BLaER1 treated with 17β-estradiol and CSF1 and Interleukin-3, amounts not matched to agents 10 nM and 100 nM (cell line): ENCODE measurements around the gene CLDN7.

Experiments
- H3K27ac ChIP-seq, 11 experiments: shearing (Covaris generic); formaldehyde crosslinking; 2 replicates each; pipeline ENCODE4 v1.8.1; 2022
- H3K27me3 ChIP-seq, 11 experiments: shearing (Covaris generic); formaldehyde crosslinking; 2 replicates each; pipeline ENCODE4 v1.8.1; 2022
- H3K36me3 ChIP-seq, 11 experiments: shearing (Covaris generic); formaldehyde crosslinking; 2 replicates each; pipeline ENCODE4 v1.8.1; 2022
- H3K4me1 ChIP-seq, 10 experiments: shearing (Covaris generic); formaldehyde crosslinking; 2 replicates each; pipeline ENCODE4 v1.8.1; 2022
- H3K4me2 ChIP-seq, 11 experiments: shearing (Covaris generic); formaldehyde crosslinking; 2 replicates each; pipeline ENCODE4 v1.8.1; 2022
- H3K4me3 ChIP-seq, 10 experiments: shearing (Covaris generic); formaldehyde crosslinking; 2 replicates each; pipeline ENCODE4 v1.8.1; 2022
- H3K9ac ChIP-seq, 11 experiments: shearing (Covaris generic); formaldehyde crosslinking; 2 replicates each; pipeline ENCODE4 v1.8.1; 2022
- H3K9me3 ChIP-seq, 11 experiments: shearing (Covaris generic); formaldehyde crosslinking; replicated peaks in 1 of 11; 2 replicates each; pipeline ENCODE4 v1.8.1; 2022
- H4K20me1 ChIP-seq, 11 experiments: shearing (Covaris generic); formaldehyde crosslinking; 2 replicates each; pipeline ENCODE4 v1.8.1; 2022
- Cebpa-rat ChIP-seq, 11 experiments: shearing (Covaris generic); IDR thresholded peaks; 2 replicates each; pipeline ENCODE4 v1.8.1; 2022

The CLDN7 gene

GRCh38 chr17:7239091-7240027 is 22.9 kb downstream of the CLDN7 start, which contains the start of gene PHF23:
TSS of gene PHF23 (minus strand) at chr17:7239457. CDS start at chr17:7239279, 178 bp downstream.
- H3K4me1 ChIP-seq = peaks cover 44 to 58% (median 55%) of the 10 kb centered on the region in 10 experiments
- H3K9ac ChIP-seq = peak within 1 kb of the TSS; percentile 96 to 100 (median 97)
- TF ChIP-seq Cebpa-rat (IDR thresholded peaks at IDR 0.05) = no peak
- peak within 1 kb of the TSS; percentile 88 to 99 (median 96) for H3K4me3 ChIP-seq
- H3K9me3 ChIP-seq = no peaks in the 10 kb centered on the region
- H3K4me2 ChIP-seq = peak within 1 kb of the TSS; percentile 87 to 100 (median 97)
- peaks cover 16 to 35% (median 28%) of the 10 kb centered on the region in 11 experiments; a peak in 20 of 22 replicates for H4K20me1 ChIP-seq
- no peaks in the 10 kb centered on the region for H3K27me3 ChIP-seq
- peak within 1 kb of the TSS; percentile 86 to 100 (median 96) for H3K27ac ChIP-seq
- peaks cover 34 to 55% (median 50%) of the 10 kb centered on the region in 11 experiments for H3K36me3 ChIP-seq

DNA sequence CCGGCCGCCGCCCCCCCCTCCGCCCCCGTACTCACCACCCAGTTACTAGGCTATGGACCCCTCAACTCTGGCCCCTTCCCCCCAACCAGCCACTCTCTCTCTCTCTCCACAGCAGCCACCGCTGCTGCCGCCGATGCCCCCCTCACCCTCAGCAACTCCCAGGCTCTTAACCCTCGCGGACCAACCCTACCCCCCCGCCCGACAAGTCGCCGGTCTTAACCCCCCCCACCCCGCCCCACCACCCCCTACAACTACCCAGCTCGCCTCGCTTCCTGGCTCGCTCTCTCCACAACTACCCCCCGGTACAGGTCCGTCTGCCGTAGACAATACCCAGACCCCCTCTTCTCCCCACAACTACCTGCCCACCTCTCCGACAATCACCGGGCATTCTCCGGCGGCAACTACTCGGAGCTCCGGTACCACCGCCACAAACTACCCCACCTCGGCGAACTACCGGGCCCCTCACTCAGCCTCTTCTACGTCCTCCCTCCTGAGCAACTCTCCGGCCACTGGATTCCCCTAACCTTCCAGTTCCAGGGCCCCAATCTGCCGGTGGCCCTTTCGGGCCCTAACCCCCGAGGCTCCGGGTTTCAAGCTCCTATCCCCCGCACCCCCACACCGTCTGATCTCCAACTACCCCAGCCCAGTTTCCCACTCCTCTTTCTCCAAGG is 23.7 kb downstream of the CLDN7 start:
- Histone ChIP-seq H3K4me3 (peak overlapping the region; percentile 88 to 97 (median 96)), H3K27me3 (no peaks in the 10 kb centered on the region), H3K27ac (peak overlapping the region; percentile 86 to 97 (median 93)), H3K36me3 (peaks cover 27 to 47% (median 42%) of the 10 kb centered on the region in 11 experiments), H4K20me1 (peaks cover 16 to 35% (median 28%) of the 10 kb centered on the region in 11 experiments; a peak in 20 of 22 replicates), H3K9ac (peak overlapping the region; percentile 95 to 98 (median 97)), H3K9me3 (no peaks in the 10 kb centered on the region), H3K4me1 (peaks cover 36 to 57% (median 55%) of the 10 kb centered on the region in 10 experiments), H3K4me2 (peak overlapping the region in 10 of 11 experiments; percentile 20 to 55 (median 48); a peak in 18 of 22 replicates)
- TF ChIP-seq Cebpa-rat (IDR thresholded peaks at IDR 0.05) = no peak

DNA sequence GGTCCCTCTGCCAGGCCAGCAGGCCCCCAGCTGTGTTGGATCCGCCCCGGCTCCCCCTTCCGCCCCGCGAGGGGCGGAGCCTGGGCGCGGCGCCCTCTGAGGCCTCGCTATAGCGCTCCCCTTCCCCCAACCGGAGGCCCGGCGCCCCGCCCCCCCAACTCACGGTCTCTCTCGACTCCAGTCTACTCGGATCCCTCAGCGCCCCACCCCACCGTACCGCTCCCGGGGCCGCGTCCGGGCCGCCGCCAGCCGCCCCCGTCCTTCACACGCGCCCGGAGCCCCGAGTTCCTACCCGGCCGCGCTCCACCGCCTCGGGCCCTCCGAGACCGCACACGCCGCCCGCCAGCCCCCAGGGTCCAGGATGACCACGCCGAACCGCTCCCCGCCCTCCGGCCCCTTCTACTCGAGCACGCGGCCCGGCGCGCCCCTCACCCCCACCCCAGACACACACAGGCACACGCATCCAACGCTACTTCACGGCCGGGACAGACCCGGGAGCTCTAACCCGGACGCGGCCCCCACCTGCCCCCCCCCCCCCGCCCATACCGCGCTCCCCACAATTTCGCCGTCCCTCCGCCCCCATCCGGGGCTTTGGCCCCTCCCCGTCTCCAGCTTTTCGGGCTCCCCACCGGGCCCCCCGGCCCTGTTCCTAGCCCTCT is 24.4 kb downstream of the CLDN7 start:
- H3K27me3 ChIP-seq = no peaks in the 10 kb centered on the region
- no peak for TF ChIP-seq Cebpa-rat (IDR thresholded peaks at IDR 0.05)
- H3K9ac ChIP-seq = peak overlapping the region; percentile 95 to 98 (median 97)
- H3K4me3 ChIP-seq = peak overlapping the region; percentile 88 to 97 (median 96)
- peak overlapping the region; percentile 75 to 97 (median 93); a peak in 21 of 22 replicates for H3K27ac ChIP-seq
- peaks cover 18 to 38% (median 28%) of the 10 kb centered on the region in 11 experiments; a peak in 20 of 22 replicates for H4K20me1 ChIP-seq
- H3K36me3 ChIP-seq = peaks cover 27 to 45% (median 38%) of the 10 kb centered on the region in 11 experiments
- peaks cover 36 to 58% (median 56%) of the 10 kb centered on the region in 10 experiments for H3K4me1 ChIP-seq
- peak overlapping the region; percentile 71 to 99 (median 93) for H3K4me2 ChIP-seq
- H3K9me3 ChIP-seq = no peaks in the 10 kb centered on the region

GRCh38 chr17:7237266-7237760 is 25.0 kb downstream of the CLDN7 start:
- peaks cover 18 to 44% (median 30%) of the 10 kb centered on the region in 11 experiments; a peak in 20 of 22 replicates for H4K20me1 ChIP-seq
- no peaks in the 10 kb centered on the region for H3K27me3 ChIP-seq
- peaks cover 42 to 64% (median 62%) of the 10 kb centered on the region in 10 experiments for H3K4me1 ChIP-seq
- peaks cover 27 to 45% (median 38%) of the 10 kb centered on the region in 11 experiments for H3K36me3 ChIP-seq
- peak overlapping the region; percentile 95 to 98 (median 97) for H3K9ac ChIP-seq
- H3K9me3 ChIP-seq = no peaks in the 10 kb centered on the region
- H3K4me3 ChIP-seq = peak overlapping the region; percentile 88 to 97 (median 96)
- peak overlapping the region; percentile 75 to 97 (median 93); a peak in 21 of 22 replicates for H3K27ac ChIP-seq
- H3K4me2 ChIP-seq = peak overlapping the region; percentile 71 to 99 (median 93)
- no peak for TF ChIP-seq Cebpa-rat (IDR thresholded peaks at IDR 0.05)

GRCh38 chr17:7236808-7237207 is 25.5 kb downstream of the CLDN7 start:
- Histone ChIP-seq H3K27ac (peak overlapping the region in 8 of 11 experiments; percentile 21 to 97 (median 93); a peak in 11 of 22 replicates), H3K4me3 (peak overlapping the region; percentile 88 to 97 (median 96); a peak in 18 of 20 replicates), H3K4me2 (peak overlapping the region; percentile 71 to 99 (median 93)), H3K9ac (peak overlapping the region; percentile 95 to 98 (median 97); a peak in 20 of 22 replicates), H3K4me1 (peaks cover 47 to 69% (median 67%) of the 10 kb centered on the region in 10 experiments), H3K9me3 (no peaks in the 10 kb centered on the region), H3K36me3 (peaks cover 27 to 45% (median 38%) of the 10 kb centered on the region in 11 experiments), H4K20me1 (peaks cover 18 to 49% (median 34%) of the 10 kb centered on the region in 11 experiments; a peak in 20 of 22 replicates), H3K27me3 (no peaks in the 10 kb centered on the region)
- TF ChIP-seq Cebpa-rat (IDR thresholded peaks at IDR 0.05) = no peak

- Histone ChIP-seq H3K27ac (peak overlapping the region in 7 of 11 experiments; percentile 0 to 93 (median 84); a peak in 10 of 22 replicates), H3K27me3 (no peaks in the 10 kb centered on the region), H3K4me2 (peak overlapping the region; percentile 91 to 99 (median 94); a peak in 21 of 22 replicates), H3K9me3 (no peaks in the 10 kb centered on the region), H3K4me1 (peaks cover 55 to 66% (median 65%) of the 10 kb centered on the region in 10 experiments), H3K4me3 (peak overlapping the region in 7 of 10 experiments; percentile 15 to 97 (median 88); a peak in 10 of 20 replicates), H3K36me3 (peaks cover 27 to 46% (median 37%) of the 10 kb centered on the region in 11 experiments), H4K20me1 (peaks cover 23 to 57% (median 36%) of the 10 kb centered on the region in 11 experiments; a peak in 20 of 22 replicates), H3K9ac (peak overlapping the region; percentile 95 to 98 (median 97); a peak in 19 of 22 replicates)
- no peak for TF ChIP-seq Cebpa-rat (IDR thresholded peaks at IDR 0.05)
These were observed 26.3 kb downstream of the CLDN7 start for GRCh38 chr17:7235693-7236665.
